HEK293T (cell line): ENCODE measurements around the gene BSG.

Experiments used
- BHLHE40 ChIP-seq: fragments of 450-650 bp; IDR thresholded peaks from 2 replicates; pipeline ENCODE4 v1.6.1; 2016; ENCODE audit warnings: mild to moderate bottlenecking, moderate library complexity, borderline replicate concordance
- ELF4 ChIP-seq: fragments of 450-650 bp; IDR thresholded peaks from 2 replicates; pipeline ENCODE4 v1.6.1; 2017; ENCODE audit warnings: antibody characterized with exemption
- FOXK2 ChIP-seq: fragments of 450-650 bp; IDR thresholded peaks from 2 replicates; pipeline ENCODE4 v1.6.1; 2016; ENCODE audit warnings: mild to moderate bottlenecking
- FOXM1 ChIP-seq: fragments of 450-650 bp; IDR thresholded peaks from 2 replicates; pipeline ENCODE4 v1.6.1; 2017; ENCODE audit warnings: mild to moderate bottlenecking, borderline replicate concordance
- SUZ12 ChIP-seq: fragments of 450-650 bp; IDR thresholded peaks from 2 replicates; pipeline ENCODE4 v1.6.1; 2016; ENCODE audit warnings: mild to moderate bottlenecking
- ZNF384 ChIP-seq: fragments of 450-650 bp; IDR thresholded peaks from 2 replicates; pipeline ENCODE4 v1.6.1; 2016

DNA sequence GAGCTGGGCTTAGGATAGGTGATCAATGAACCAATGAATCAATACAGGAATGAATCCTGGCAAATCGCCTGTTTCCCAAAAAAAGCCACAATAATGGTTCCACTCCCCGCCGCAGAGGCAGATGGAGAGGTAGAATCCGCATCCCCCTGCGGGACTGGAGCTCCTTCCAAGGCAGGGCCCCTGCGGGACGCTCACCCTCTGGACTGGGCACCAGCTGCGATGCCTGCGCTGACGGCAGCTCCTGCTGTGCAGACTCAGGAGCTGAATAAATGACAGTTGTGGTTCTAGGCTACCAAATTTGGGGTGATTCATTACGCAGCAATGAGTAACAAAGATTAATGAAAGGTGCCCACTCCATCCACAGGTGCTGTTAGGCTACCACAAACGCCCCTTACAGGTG, 49.7 kb upstream of the BSG start:
- TF ChIP-seq FOXM1 (no peak), ZNF384 (no peak), ELF4 (no peak), BHLHE40 (no peak), FOXK2 (no peak), SUZ12 (no peak)
